ENCODE measurements around the gene ATAD2B. TPM values are rescaled to one million over a fixed set of nuclear protein-coding genes. Genes with fewer than 3 reads are reported as not detected.

The ATAD2B gene
- total and polyA plus RNA-seq, 2 of the 8 experiments (the other 6 are each of a cell fraction or from before 2014, with no cell fraction given): 3.4 to 16.1 TPM

DNA sequence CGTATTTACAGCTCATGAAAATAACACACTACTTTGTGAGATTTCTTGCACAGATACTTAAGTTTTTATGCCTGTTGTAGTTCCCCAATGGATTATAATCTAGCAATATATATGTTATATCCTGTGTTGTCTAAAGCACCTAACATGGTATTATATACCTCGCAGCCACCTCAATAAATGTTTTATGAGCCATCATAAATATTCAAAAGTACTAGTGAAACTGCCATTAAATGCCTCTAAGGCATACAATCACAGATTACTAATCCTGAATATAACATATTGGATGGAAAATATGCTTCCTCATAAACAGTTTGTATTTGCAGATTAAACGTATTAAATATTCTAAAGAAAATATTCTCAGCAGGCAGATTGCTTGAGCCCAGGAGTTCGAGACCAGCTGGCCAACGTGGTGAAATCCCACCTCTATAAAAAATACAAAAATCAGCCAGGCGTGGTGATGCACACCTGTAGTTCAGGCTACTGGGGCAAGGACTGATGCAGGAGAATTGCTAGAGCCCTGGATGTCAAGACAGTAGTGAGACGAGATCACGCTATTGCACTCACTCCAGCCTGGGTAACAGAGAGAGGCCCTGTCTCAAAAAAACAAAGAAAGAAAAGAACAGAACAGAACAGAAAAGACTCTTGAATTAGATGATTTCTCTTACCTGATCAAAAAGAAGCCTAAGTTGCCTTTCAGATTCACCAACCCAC, 64.1 kb downstream of the ATAD2B start:
- Histone ChIP-seq H4K91ac (replicated peaks; ENCODE audit: insufficient read length, low read length) (no peak overlapping the region), H2BK120ac (replicated peaks; ENCODE audit: low read depth, low read length) (no peak overlapping the region), H3K56ac (replicated peaks; ENCODE audit: insufficient read length, low read depth, low read length) (no peak overlapping the region), H3K23me2 (ENCODE audit: low read depth, low read length) (no peaks in the 10 kb centered on the region), H3K36me3 (ENCODE audit: control insufficient read depth in 2 of 4, insufficient read depth in 4 of 4, low read length in 3 of 4) (peaks cover 0 to 16% (median 3%) of the 10 kb centered on the region in 4 experiments; a peak in 4 of 8 replicates), H2BK12ac (ENCODE audit: low read depth, low read length) (no peak overlapping the region), H2AFZ (ENCODE audit: low read length) (no peak overlapping the region), H3K4me2 (ENCODE audit: insufficient read depth in 1 of 2, low read depth in 2 of 2, low read length in 2 of 2) (peak overlapping the region; percentile 25 to 26; a peak in 1 of 4 replicates), H4K20me1 (replicated peaks in 1 of 2; ENCODE audit: control insufficient read depth in 1 of 2, insufficient read depth in 2 of 2, low read length in 2 of 2) (peaks cover 0 to 1% of the 10 kb centered on the region in 2 experiments), H3K23ac (ENCODE audit: insufficient read length) (no peak overlapping the region), H3K4me1 (replicated peaks in 1 of 4; ENCODE audit: control insufficient read depth in 3 of 4, insufficient read depth in 4 of 4, low read length in 3 of 4) (peaks cover 0 to 4% (median 1%) of the 10 kb centered on the region in 4 experiments; a peak in 3 of 7 replicates), H2BK20ac (ENCODE audit: low read length) (no peak overlapping the region), H2AK5ac (ENCODE audit: low read depth, low read length) (no peak overlapping the region), H4K8ac (ENCODE audit: extremely low read depth, insufficient read depth, low read length) (no peak overlapping the region), H4K5ac (ENCODE audit: insufficient read length, low read depth, low read length) (peak overlapping the region; percentile 12), H3K9ac (replicated peaks in 1 of 4; ENCODE audit: extremely low read depth in 1 of 4, low read depth in 3 of 4, low read length in 3 of 4) (no peak overlapping the region), H3K18ac (ENCODE audit: extremely low read depth, low read length) (no peak overlapping the region; the same call in 1 of the 2 replicates), H3K27me3 (replicated peaks in 1 of 4; ENCODE audit: control insufficient read depth in 3 of 4, extremely low read depth in 1 of 4, insufficient read depth in 3 of 4, low read length in 3 of 4) (no peaks in the 10 kb centered on the region), H3K14ac (ENCODE audit: insufficient read length) (no peak overlapping the region), H2BK5ac (ENCODE audit: low read depth, low read length) (0 out of 2 replicates have a peak overlapping the region, but pooled peaks have one; percentile 28), H3K79me2 (ENCODE audit: control insufficient read depth in 1 of 2, insufficient read depth in 2 of 2, low read length in 2 of 2) (no peaks in the 10 kb centered on the region), H3K27ac (ENCODE audit: low read depth, low read length) (no peak overlapping the region), H3K4me3 (ENCODE audit: extremely low read depth in 1 of 4, insufficient read depth in 2 of 4, low read depth in 3 of 4, low read length in 4 of 4) (peak overlapping the region in 1 of 4 experiments; percentile 10; a peak in 2 of 8 replicates), H2BK15ac (ENCODE audit: low read length) (no peak overlapping the region), H3K4ac (replicated peaks; ENCODE audit: insufficient read length, low read depth, low read length) (no peak overlapping the region), H3K79me1 (ENCODE audit: low read depth, low read length) (no peaks in the 10 kb centered on the region), H3K9me3 (ENCODE audit: insufficient read depth in 2 of 2, low read depth in 1 of 2, low read length in 1 of 2) (no peaks in the 10 kb centered on the region)
- CTCF ChIA-PET (ENCODE audit: partially characterized antibody): interaction anchor here (0.6 to 1.9 kb wide), 2 partner anchors 37 to 1963 kb away, joined by 4 read pairs; no protein-coding TSS in a partner anchor
- FAIRE-seq (no peak), DNase-seq (ENCODE audit: low read depth in 1 of 2, low spot score in 2 of 2) (no peak)
- no peak for TF ChIP-seq CBX5 (IDR thresholded peaks at IDR 0.05; ENCODE audit: low read depth, low read length)
- no peak for TF ChIP-seq KDM1A (IDR thresholded peaks at IDR 0.05; ENCODE audit: borderline replicate concordance, low read length)
- TF ChIP-seq RXRA (IDR thresholded peaks at IDR 0.05; ENCODE audit: insufficient read depth, low read depth, low read length): no peak
- TF ChIP-seq, protein P1, sequence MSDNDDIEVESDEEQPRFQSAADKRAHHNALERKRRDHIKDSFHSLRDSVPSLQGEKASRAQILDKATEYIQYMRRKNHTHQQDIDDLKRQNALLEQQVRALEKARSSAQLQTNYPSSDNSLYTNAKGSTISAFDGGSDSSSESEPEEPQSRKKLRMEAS (IDR thresholded peaks at IDR 0.05): no peak
- no peak for TF ChIP-seq JUND (IDR thresholded peaks at IDR 0.05; ENCODE audit: low read length)
- no peak for TF ChIP-seq KDM4A (IDR thresholded peaks at IDR 0.05; ENCODE audit: low read depth, low read length, severe bottlenecking)
- no peak for TF ChIP-seq CHD1 (IDR thresholded peaks at IDR 0.05; ENCODE audit: low read depth, low read length)
- TF ChIP-seq SRF (IDR thresholded peaks at IDR 0.05; ENCODE audit: low read depth, low read length): no peak
- TF ChIP-seq, protein P2, sequence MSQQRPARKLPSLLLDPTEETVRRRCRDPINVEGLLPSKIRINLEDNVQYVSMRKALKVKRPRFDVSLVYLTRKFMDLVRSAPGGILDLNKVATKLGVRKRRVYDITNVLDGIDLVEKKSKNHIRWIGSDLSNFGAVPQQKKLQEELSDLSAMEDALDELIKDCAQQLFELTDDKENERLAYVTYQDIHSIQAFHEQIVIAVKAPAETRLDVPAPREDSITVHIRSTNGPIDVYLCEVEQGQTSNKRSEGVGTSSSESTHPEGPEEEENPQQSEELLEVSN (IDR thresholded peaks at IDR 0.05): no peak
- TF ChIP-seq NRF1 (IDR thresholded peaks at IDR 0.05; ENCODE audit: low read depth, low read length): no peak
- no peak for TF ChIP-seq BRCA1 (IDR thresholded peaks at IDR 0.05; ENCODE audit: low read depth, low read length)
- no peak for TF ChIP-seq EZH2 (IDR thresholded peaks at IDR 0.05; ENCODE audit: low read depth, low read length, severe bottlenecking)
- POLR2A ChIA-PET (ENCODE audit: partially characterized antibody): no interaction called here
- WGBS, 2 experiments (ENCODE audit: extremely low coverage in 1 of 2, insufficient coverage in 1 of 2, insufficient read length in 1 of 2, insufficient replicate concordance in 2 of 2, low coverage in 1 of 2, low lambda C conversion rate in 2 of 2, missing lambda C conversion rate in 1 of 2): 66% methylated on average over 8 of the region's 8 CpGs; no CpG with 5 or more reads in 1 of the 2 experiments

Data from H1 (cell line).